ENCODE results near the gene NSUN7.

DNA sequence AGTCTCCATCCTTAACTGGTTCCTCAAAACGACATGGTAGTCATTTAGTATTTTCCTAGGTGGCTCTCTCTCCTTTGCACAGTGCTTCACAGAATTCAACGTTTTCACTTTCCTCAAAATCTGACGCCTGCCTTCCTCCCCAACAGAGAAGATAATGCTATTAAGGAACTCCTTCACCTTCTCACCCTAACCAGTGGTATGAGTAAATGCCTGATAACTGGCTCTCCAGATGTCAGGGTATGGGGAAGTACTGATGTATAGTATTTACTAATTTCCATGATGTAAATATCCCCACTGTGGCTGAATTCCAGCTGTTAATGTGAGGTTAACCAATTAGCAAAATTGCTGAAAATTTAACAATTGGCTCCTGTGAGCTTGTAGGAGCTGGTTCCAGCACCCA, 28.8 kb upstream of the NSUN7 start:
- TF ChIP-seq CTCF (IDR thresholded peaks at IDR 0.05) = no peak
- no peak for TF ChIP-seq POLR2A (IDR thresholded peaks at IDR 0.05)
